IMR-90 (cell line): Measurements from ENCODE around the gene TNS3. TPM values are rescaled to one million over a fixed set of nuclear protein-coding genes. Genes with fewer than 3 reads are reported as not detected.

Experiments
- ATAC-seq: fragments of 200-7000 bp; cut with Tn5 transposase; 2 replicates; pipeline ENCODE4 v1.9.1; 2020; ENCODE audit warnings: low read depth, mild to moderate bottlenecking, moderate library complexity
- BruUV-seq: library from RNA; stranded (reverse); fragments of 400-500 nt; replicated peaks from 2 replicates; lab custom pipeline; 2021; lab: Mats Ljungman, UMichigan
- CTCF ChIA-PET: fragments of 300-600 bp; formaldehyde crosslinking; extraction: SDS; loops from one replicate; lab custom pipeline; 2021; ENCODE audit warnings: antibody characterized with exemption; lab: Yijun Ruan, JAX
- POLR2A ChIA-PET: fragments of 300-600 bp; sonication (Branson Sonifier 250); formaldehyde crosslinking; loops from one replicate; lab custom pipeline; 2022; ENCODE audit warnings: antibody characterized with exemption; ENCODE audit not compliant: unreplicated experiment; lab: Charles Lee
- DNase-seq: peaks from one replicate; pipeline ENCODE4 v3.0.0; 2013
- H2AFZ ChIP-seq: replicated peaks from 2 replicates; pipeline ENCODE3; 2013; ENCODE audit warnings: low read length, mild to moderate bottlenecking; ENCODE audit not compliant: poor library complexity
- H2AK5ac ChIP-seq: 2 replicates; pipeline ENCODE4 v1.6.1; 2013; ENCODE audit warnings: low read depth, low read length, inconsistent platforms
- H2AK9ac ChIP-seq: replicated peaks from 2 replicates; pipeline ENCODE3; 2013; ENCODE audit warnings: mild to moderate bottlenecking, low read depth, low read length, moderate library complexity; ENCODE audit not compliant: poor library complexity
- H2BK120ac ChIP-seq: 2 replicates; pipeline ENCODE4 v1.6.1; 2013; ENCODE audit warnings: low read depth, low read length, inconsistent platforms
- H2BK15ac ChIP-seq: 3 replicates; pipeline ENCODE4 v1.6.1; 2013; ENCODE audit warnings: low read depth, low read length, inconsistent platforms
- H2BK20ac ChIP-seq: 2 replicates; pipeline ENCODE4 v1.6.1; 2013; ENCODE audit warnings: low read depth, mild to moderate bottlenecking, inconsistent platforms, low read length, moderate library complexity
- H2BK5ac ChIP-seq: 2 replicates; pipeline ENCODE4 v1.6.1; 2013; ENCODE audit warnings: mild to moderate bottlenecking, low read depth, low read length, inconsistent platforms; ENCODE audit not compliant: poor library complexity, severe bottlenecking
- H3K14ac ChIP-seq: replicated peaks from 2 replicates; pipeline ENCODE4 v1.6.1; 2013; ENCODE audit warnings: low read depth, low read length, inconsistent platforms
- H3K18ac ChIP-seq: 2 replicates; pipeline ENCODE4 v1.6.1; 2013; ENCODE audit warnings: low read depth, low read length, control low read depth
- H3K23ac ChIP-seq: 2 replicates; pipeline ENCODE4 v1.6.1; 2013; ENCODE audit warnings: low read depth, low read length, inconsistent platforms
- H3K27ac ChIP-seq: 2 replicates; pipeline ENCODE4 v1.5.1; 2013; ENCODE audit warnings: mild to moderate bottlenecking, control low read depth, low read length; ENCODE audit not compliant: insufficient read depth
- H3K27me3 ChIP-seq: 2 replicates; pipeline ENCODE4 v1.6.1; 2013; ENCODE audit warnings: low read length; ENCODE audit not compliant: control insufficient read depth, insufficient read depth
- H3K36me3 ChIP-seq: 2 replicates; pipeline ENCODE4 v1.6.1; 2013; ENCODE audit warnings: low read length, mixed read lengths; ENCODE audit not compliant: control insufficient read depth, insufficient read depth
- H3K4ac ChIP-seq: 2 replicates; pipeline ENCODE4 v1.6.1; 2013; ENCODE audit warnings: low read depth, low read length, inconsistent platforms
- H3K4me1 ChIP-seq: 2 replicates; pipeline ENCODE4 v1.6.1; 2013; ENCODE audit warnings: low read length, mixed read lengths; ENCODE audit not compliant: control insufficient read depth, insufficient read depth
- H3K4me2 ChIP-seq: 2 replicates; pipeline ENCODE4 v1.6.1; 2013; ENCODE audit warnings: low read depth, mild to moderate bottlenecking, control low read depth, low read length, moderate library complexity
- H3K4me3 ChIP-seq: 2 replicates; pipeline ENCODE4 v1.5.1; 2013; ENCODE audit warnings: low read depth, mild to moderate bottlenecking, control low read depth, low read length, moderate library complexity; ENCODE audit not compliant: insufficient read depth
- H3K56ac ChIP-seq: 2 replicates; pipeline ENCODE4 v1.6.1; 2013; ENCODE audit warnings: low read length, inconsistent platforms; ENCODE audit not compliant: insufficient read depth; ENCODE audit errors: extremely low read depth
- H3K79me1 ChIP-seq, 2 experiments: 2 replicates each; pipeline ENCODE4 v1.6.1; 2013; ENCODE audit warnings: low read length in 2 of 2, inconsistent platforms in 1 of 2, low read depth in 1 of 2
- H3K9ac ChIP-seq: 2 replicates; pipeline ENCODE4 v1.6.1; 2013; ENCODE audit warnings: low read depth, low read length, control low read depth
- H3K9me1 ChIP-seq: 2 replicates; pipeline ENCODE4 v1.6.1; 2013; ENCODE audit warnings: low read length, inconsistent platforms; ENCODE audit not compliant: insufficient read depth
- H3K9me3 ChIP-seq: 2 replicates; pipeline ENCODE4 v1.6.1; 2013; ENCODE audit warnings: low read length; ENCODE audit not compliant: control insufficient read depth, insufficient read depth
- H4K20me1 ChIP-seq: 2 replicates; pipeline ENCODE4 v1.6.1; 2013; ENCODE audit warnings: low read length, inconsistent platforms; ENCODE audit not compliant: insufficient read depth
- H4K5ac ChIP-seq: 2 replicates; pipeline ENCODE4 v1.6.1; 2013; ENCODE audit warnings: mild to moderate bottlenecking, low read depth, low read length, control low read depth
- H4K8ac ChIP-seq, 2 experiments: 2 replicates each; pipeline ENCODE4 v1.6.1; 2013; ENCODE audit warnings: low read depth in 2 of 2, low read length in 2 of 2, control low read depth in 1 of 2, inconsistent platforms in 1 of 2
- H4K91ac ChIP-seq: 2 replicates; pipeline ENCODE4 v1.6.1; 2013; ENCODE audit warnings: low read depth, low read length, inconsistent platforms; ENCODE audit not compliant: insufficient read depth
- BHLHE40 ChIP-seq: fragments of 150-350 bp; IDR thresholded peaks from 2 replicates; pipeline ENCODE4 v1.6.1; 2016; ENCODE audit warnings: mild to moderate bottlenecking, low read depth, low read length
- WGBS, 2 experiments: methylation state at CpG; one replicate each; pipeline versions ENCODE4 v1.1.5 to v1.1.7; 2013; ENCODE audit warnings: missing lambda C conversion rate in 2 of 2; ENCODE audit not compliant: insufficient read length in 1 of 2; ENCODE audit errors: extremely low coverage in 2 of 2; 5-methylcytosine and 5-hydroxymethylcytosine counted together
- dilution Hi-C: fragments of 300-500 bp; cut with HindIII; formaldehyde crosslinking; loops from one replicate; pipeline ENCODE4 v1.14.3; 2018; ENCODE audit warnings: low sequenced_read_pairs; ENCODE audit not compliant: unreplicated experiment
- in situ Hi-C: fragments of 300-500 bp; cut with MboI; formaldehyde crosslinking; loops from 3 replicates; pipeline ENCODE4 v1.14.3; 2019; ENCODE audit warnings: low sequenced_read_pairs, inconsistent platforms, mixed read lengths
- intact Hi-C: fragments of 100-400 bp; cut with micrococcal nuclease; formaldehyde crosslinking; loops from 2 replicates; pipeline ENCODE4 v1.10.0; 2022
- polyA plus RNA-seq, 3 experiments: library from polyadenylated mRNA; depleted of rRNA; stranded (reverse); fragments of >200 nt; gene quantifications; 2 replicates each; pipeline ENCODE4 v1.2.3, GENCODE V29; 2012; ENCODE audit warnings: low replicate concordance in 1 of 3
- total RNA-seq: library from RNA; depleted of rRNA; stranded (reverse); fragments of >200 nt; gene quantifications from 2 replicates; pipeline ENCODE4 v1.2.3, GENCODE V29; 2012

The TNS3 gene
- total and polyA plus RNA-seq, 2 of the 4 experiments (the other 2 are of a cell fraction) = 64.3 to 79.2 TPM

DNA sequence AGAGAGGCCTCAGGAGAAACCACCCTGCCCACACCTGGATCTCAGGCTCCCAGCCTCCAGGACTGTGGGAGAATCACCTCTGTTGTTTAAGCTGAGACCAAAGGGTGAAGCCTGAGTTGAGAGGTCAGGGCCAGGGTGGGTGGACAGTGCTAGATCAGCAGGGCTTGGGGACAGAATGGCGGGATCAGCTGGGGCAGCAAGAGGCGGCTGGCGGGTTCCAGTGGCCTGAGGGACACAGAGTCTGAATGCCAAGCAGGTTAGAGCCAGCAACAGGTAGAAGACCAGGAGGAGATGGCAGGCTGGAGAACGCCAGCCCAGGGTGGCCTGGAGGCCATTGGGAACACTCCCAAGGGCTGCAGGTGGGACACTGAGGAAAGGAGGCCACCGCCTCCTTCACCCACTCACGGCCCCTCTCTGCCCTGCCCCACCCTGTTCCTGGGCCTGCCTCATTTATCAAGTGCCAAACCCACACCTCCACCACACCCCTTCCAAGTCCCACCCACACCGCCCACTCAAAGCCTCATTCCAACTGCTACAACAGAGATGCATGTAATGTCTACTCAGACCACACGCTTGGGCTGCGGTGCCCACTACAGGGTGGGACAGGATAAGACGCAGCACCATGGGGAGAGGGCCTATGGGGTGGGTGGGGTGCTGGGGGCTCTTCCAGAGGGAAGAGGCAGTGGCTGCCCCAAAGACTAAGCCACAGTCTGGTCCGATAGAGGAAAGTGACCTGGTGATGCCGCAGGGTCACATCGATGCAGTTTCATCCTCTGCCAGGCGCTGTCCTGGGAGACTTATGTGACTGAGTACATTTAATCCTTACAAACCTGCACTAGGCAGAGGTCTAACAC lies 173.9 kb downstream of the TNS3 start:
- Histone ChIP-seq H2BK5ac (no peak overlapping the region), H2BK15ac (no peak overlapping the region), H2AK5ac (no peak overlapping the region), H3K23ac (no peak overlapping the region), H3K4ac (no peak overlapping the region), H3K4me1 (peaks cover 21% of the 10 kb centered on the region), H3K36me3 (peaks cover 49% of the 10 kb centered on the region), H3K9me3 (no peaks in the 10 kb centered on the region), H2AK9ac (no peak overlapping the region), H3K14ac (no peak overlapping the region), H2AFZ (no peak overlapping the region), H4K20me1 (peaks cover 29% of the 10 kb centered on the region; the same call in 1 of the 2 replicates), H3K79me1 (peaks cover 15 to 62% of the 10 kb centered on the region in 2 experiments), H3K4me3 (no peak overlapping the region), H2BK20ac (no peak overlapping the region), H3K4me2 (no peak overlapping the region), H4K91ac (no peak overlapping the region), H4K8ac (no peak overlapping the region), H3K9me1 (peaks cover 23% of the 10 kb centered on the region; the same call in 1 of the 2 replicates), H2BK120ac (no peak overlapping the region), H3K18ac (no peak overlapping the region), H3K27me3 (no peaks in the 10 kb centered on the region), H4K5ac (no peak overlapping the region), H3K56ac (no peak overlapping the region), H3K27ac (no peak overlapping the region), H3K9ac (no peak overlapping the region)
- dilution Hi-C loops = no loop called here
- no TSS peak for BruUV-seq
- intact Hi-C loops = no loop called here
- 92% methylated on average over 4 of the region's 14 CpGs; no CpG with 5 or more reads in 1 of the 2 experiments for WGBS, 2 experiments
- no peak for DNase-seq
- CTCF ChIA-PET = no interaction called here
- no peak for TF ChIP-seq BHLHE40
- no peak for ATAC-seq
- POLR2A ChIA-PET = no interaction called here
- in situ Hi-C loops = no loop called here
